ENCODE measurements around the gene PIGK.

Gene PIGK

GRCh38 chr1:77061162-77061561, 158.1 kb downstream of the PIGK start:
- H3K4me1 ChIP-seq (ENCODE audit: insufficient read depth, low read length, severe bottlenecking), result no peaks in the 10 kb centered on the region
- no peak overlapping the region for H2AFZ ChIP-seq (ENCODE audit: low read length)
- H3F3A ChIP-seq (ENCODE audit: insufficient read depth, low read length), result no peaks in the 10 kb centered on the region
- no peak overlapping the region for H3K4me3 ChIP-seq (ENCODE audit: low read depth, low read length, poor library complexity, severe bottlenecking)
- H3K79me2 ChIP-seq (ENCODE audit: insufficient read depth, low read length), result no peaks in the 10 kb centered on the region
- no peak overlapping the region for H3K9ac ChIP-seq (ENCODE audit: low read length)
- TF ChIP-seq CTCF (IDR thresholded peaks at IDR 0.05; ENCODE audit: low read length), result no peak
- no peak for TF ChIP-seq EZH2 (IDR thresholded peaks at IDR 0.05; ENCODE audit: borderline replicate concordance, low read length)
- H4K20me1 ChIP-seq (ENCODE audit: insufficient read depth, low read length), result no peaks in the 10 kb centered on the region
- H3K9me2 ChIP-seq (ENCODE audit: low read depth, low read length), result no peaks in the 10 kb centered on the region
- H3K4me2 ChIP-seq (ENCODE audit: low read length), result no peak overlapping the region
- no peaks in the 10 kb centered on the region for H3K36me3 ChIP-seq (ENCODE audit: insufficient read depth, low read length)
- H3K27ac ChIP-seq (ENCODE audit: low read depth, low read length, poor library complexity, severe bottlenecking), result no peak overlapping the region
- H3K9me3 ChIP-seq (ENCODE audit: low read length), result no peaks in the 10 kb centered on the region
- H3K27me3 ChIP-seq (ENCODE audit: insufficient read depth, low read length), result no peaks in the 10 kb centered on the region

GRCh38 chr1:77060000-77060399, 159.2 kb downstream of the PIGK start:
- no peak overlapping the region for H3K4me3 ChIP-seq (ENCODE audit: low read depth, low read length, poor library complexity, severe bottlenecking)
- no peaks in the 10 kb centered on the region for H3K9me3 ChIP-seq (ENCODE audit: low read length)
- no peaks in the 10 kb centered on the region for H3K36me3 ChIP-seq (ENCODE audit: insufficient read depth, low read length)
- H3K4me1 ChIP-seq (ENCODE audit: insufficient read depth, low read length, severe bottlenecking), result no peaks in the 10 kb centered on the region
- H2AFZ ChIP-seq (ENCODE audit: low read length), result no peak overlapping the region
- TF ChIP-seq CTCF (IDR thresholded peaks at IDR 0.05; ENCODE audit: low read length), result no peak
- TF ChIP-seq EZH2 (IDR thresholded peaks at IDR 0.05; ENCODE audit: borderline replicate concordance, low read length), result no peak
- H3K9ac ChIP-seq (ENCODE audit: low read length), result no peak overlapping the region
- no peaks in the 10 kb centered on the region for H3K79me2 ChIP-seq (ENCODE audit: insufficient read depth, low read length)
- no peaks in the 10 kb centered on the region for H4K20me1 ChIP-seq (ENCODE audit: insufficient read depth, low read length)
- H3K27ac ChIP-seq (ENCODE audit: low read depth, low read length, poor library complexity, severe bottlenecking), result no peak overlapping the region
- no peaks in the 10 kb centered on the region for H3K27me3 ChIP-seq (ENCODE audit: insufficient read depth, low read length)
- no peak overlapping the region for H3K4me2 ChIP-seq (ENCODE audit: low read length)
- H3F3A ChIP-seq (ENCODE audit: insufficient read depth, low read length), result no peaks in the 10 kb centered on the region
- H3K9me2 ChIP-seq (ENCODE audit: low read depth, low read length), result no peaks in the 10 kb centered on the region

DNA sequence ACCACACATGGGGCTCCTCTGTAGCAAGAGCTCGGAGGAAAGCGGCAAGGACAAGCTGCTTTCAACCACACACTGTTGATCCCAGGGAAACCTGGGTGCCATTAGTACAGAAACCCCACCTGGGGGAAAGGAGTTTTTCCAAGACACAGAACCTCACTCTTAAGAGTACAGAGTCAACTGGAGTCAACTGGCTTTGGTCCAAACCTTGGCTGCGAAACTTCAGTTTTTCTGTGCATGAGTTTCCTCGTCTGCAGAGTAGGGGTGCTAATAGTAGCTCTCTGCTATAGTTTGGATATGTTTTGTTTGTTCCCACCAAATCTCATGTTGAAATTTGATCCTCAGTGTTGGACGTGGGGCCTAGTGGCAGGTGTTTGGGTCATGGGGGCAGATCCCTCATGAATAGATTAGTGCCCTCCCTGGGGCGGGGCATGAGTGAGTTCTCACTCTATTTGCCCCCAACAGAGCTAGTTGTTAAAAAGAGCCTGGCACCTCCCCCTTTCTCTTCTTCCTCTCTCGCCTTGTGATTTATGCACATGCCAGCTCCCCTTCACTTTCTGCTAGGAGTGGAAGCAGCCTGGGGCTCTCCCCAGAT, 161.1 kb downstream of the PIGK start:
- no peaks in the 10 kb centered on the region for H3K36me3 ChIP-seq (ENCODE audit: insufficient read depth, low read length)

More for the DNA sequence above, 161.1 kb downstream of the PIGK start:
- no peaks in the 10 kb centered on the region for H3K9me3 ChIP-seq (ENCODE audit: low read length)
- H3K4me3 ChIP-seq (ENCODE audit: low read depth, low read length, poor library complexity, severe bottlenecking), result no peak overlapping the region
- H3K9ac ChIP-seq (ENCODE audit: low read length), result no peak overlapping the region
- no peaks in the 10 kb centered on the region for H3F3A ChIP-seq (ENCODE audit: insufficient read depth, low read length)
- H3K4me1 ChIP-seq (ENCODE audit: insufficient read depth, low read length, severe bottlenecking), result no peaks in the 10 kb centered on the region
- H3K79me2 ChIP-seq (ENCODE audit: insufficient read depth, low read length), result no peaks in the 10 kb centered on the region
- H3K4me2 ChIP-seq (ENCODE audit: low read length), result no peak overlapping the region
- no peaks in the 10 kb centered on the region for H4K20me1 ChIP-seq (ENCODE audit: insufficient read depth, low read length)
- H3K9me2 ChIP-seq (ENCODE audit: low read depth, low read length), result no peaks in the 10 kb centered on the region
- H3K27ac ChIP-seq (ENCODE audit: low read depth, low read length, poor library complexity, severe bottlenecking), result no peak overlapping the region
- H2AFZ ChIP-seq (ENCODE audit: low read length), result no peak overlapping the region
- TF ChIP-seq CTCF (IDR thresholded peaks at IDR 0.05; ENCODE audit: low read length) (no peak), EZH2 (IDR thresholded peaks at IDR 0.05; ENCODE audit: borderline replicate concordance, low read length) (no peak)
- no peaks in the 10 kb centered on the region for H3K27me3 ChIP-seq (ENCODE audit: insufficient read depth, low read length)
